Neural cell (in vitro differentiated cells): ENCODE data around the gene MED27.

ENCODE experiments used
- EP300 ChIP-seq: fragments of 450-650 bp; conservative IDR thresholded peaks from 2 replicates; pipeline ENCODE4 v1.6.1; 2014; ENCODE audit warnings: antibody characterized with exemption, mild to moderate bottlenecking, moderate library complexity; ENCODE audit not compliant: poor library complexity, severe bottlenecking
- EZH2 ChIP-seq: fragments of 200-600, 300-800 bp; shearing (Covaris generic), sonication (generic); IDR thresholded peaks from 2 replicates; pipeline ENCODE4 v1.6.1; 2014; ENCODE audit warnings: antibody characterized with exemption, low read length, borderline replicate concordance, mild to moderate bottlenecking; ENCODE audit not compliant: insufficient read depth, poor library complexity, severe bottlenecking
- TF ChIP-seq, protein P1 (sequence below): fragments of 450-650 bp; IDR thresholded peaks from 2 replicates; pipeline ENCODE4 v1.5.1; 2014; ENCODE audit warnings: antibody characterized with exemption, mild to moderate bottlenecking, moderate library complexity; ENCODE audit not compliant: poor library complexity, severe bottlenecking

GRCh38 chr9:131860430-131860829, 219.2 kb downstream of the MED27 start:
- TF ChIP-seq EP300 (no peak), EZH2 (no peak)
- TF ChIP-seq, protein P1, sequence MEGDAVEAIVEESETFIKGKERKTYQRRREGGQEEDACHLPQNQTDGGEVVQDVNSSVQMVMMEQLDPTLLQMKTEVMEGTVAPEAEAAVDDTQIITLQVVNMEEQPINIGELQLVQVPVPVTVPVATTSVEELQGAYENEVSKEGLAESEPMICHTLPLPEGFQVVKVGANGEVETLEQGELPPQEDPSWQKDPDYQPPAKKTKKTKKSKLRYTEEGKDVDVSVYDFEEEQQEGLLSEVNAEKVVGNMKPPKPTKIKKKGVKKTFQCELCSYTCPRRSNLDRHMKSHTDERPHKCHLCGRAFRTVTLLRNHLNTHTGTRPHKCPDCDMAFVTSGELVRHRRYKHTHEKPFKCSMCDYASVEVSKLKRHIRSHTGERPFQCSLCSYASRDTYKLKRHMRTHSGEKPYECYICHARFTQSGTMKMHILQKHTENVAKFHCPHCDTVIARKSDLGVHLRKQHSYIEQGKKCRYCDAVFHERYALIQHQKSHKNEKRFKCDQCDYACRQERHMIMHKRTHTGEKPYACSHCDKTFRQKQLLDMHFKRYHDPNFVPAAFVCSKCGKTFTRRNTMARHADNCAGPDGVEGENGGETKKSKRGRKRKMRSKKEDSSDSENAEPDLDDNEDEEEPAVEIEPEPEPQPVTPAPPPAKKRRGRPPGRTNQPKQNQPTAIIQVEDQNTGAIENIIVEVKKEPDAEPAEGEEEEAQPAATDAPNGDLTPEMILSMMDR: no peak
